ENCODE results near the gene SNAP23. TPM values are rescaled to one million over a fixed set of nuclear protein-coding genes. Genes with fewer than 3 reads are reported as not detected.

Gene SNAP23
- total RNA-seq, 1 experiment from 2014 or later, result 63.2 TPM

DNA sequence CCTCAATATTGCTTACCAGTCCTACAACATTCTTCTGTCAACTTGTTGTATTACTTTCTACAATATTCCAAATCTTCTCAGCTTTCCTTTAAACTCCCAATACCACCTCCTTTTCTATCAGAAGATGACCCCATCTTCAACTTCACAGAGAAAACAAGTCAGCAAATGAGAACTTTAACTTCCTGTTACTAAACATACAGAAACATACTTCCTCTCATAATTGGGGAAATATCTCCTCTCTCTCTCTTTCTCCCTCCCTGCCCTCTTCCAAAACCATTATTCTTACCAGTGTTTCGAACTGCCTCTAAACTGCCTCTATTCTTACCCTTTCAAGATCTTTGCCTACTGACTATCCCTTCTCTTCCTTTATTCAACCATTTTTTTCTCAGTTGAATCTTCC is 1.8 kb upstream of the SNAP23 start:
- no peak overlapping the region for H4K8ac ChIP-seq (replicated peaks; ENCODE audit: insufficient read length, low read depth, low read length)
- H3K9me3 Mint-ChIP-seq, result no peaks in the 10 kb centered on the region; a peak in 1 of 5 replicates
- H3K4me1 Mint-ChIP-seq, result peaks cover 16 to 31% of the 10 kb centered on the region in 2 experiments
- no peak overlapping the region for H4K5ac ChIP-seq (ENCODE audit: insufficient read length, low read depth, low read length)
- H4K20me1 ChIP-seq (ENCODE audit: control insufficient read depth, insufficient read depth, insufficient read length), result no peaks in the 10 kb centered on the region
- no peak overlapping the region for H2BK12ac ChIP-seq (ENCODE audit: insufficient read length, low read depth, low read length)
- peaks cover 6% of the 10 kb centered on the region; the same call in 1 of the 2 replicates for H3K79me2 ChIP-seq (ENCODE audit: insufficient read depth, low read length)
- no peak overlapping the region for H3T11ph ChIP-seq (ENCODE audit: low read length)
- H2BK5ac ChIP-seq (ENCODE audit: insufficient read length, low read length), result no peak overlapping the region
- no peak overlapping the region for H2BK15ac ChIP-seq (ENCODE audit: low read depth, low read length)
- no peak overlapping the region for H3K4me2 ChIP-seq (ENCODE audit: insufficient read depth, insufficient read length, low read length)
- no peak overlapping the region for H2BK120ac ChIP-seq (ENCODE audit: low read depth, low read length, poor library complexity, severe bottlenecking)
- H3K4ac ChIP-seq (ENCODE audit: low read depth, low read length), result no peak overlapping the region
- peaks cover 0 to 3% (median under 1%) of the 10 kb centered on the region in 3 experiments; a peak in 2 of 7 replicates for H3K36me3 Mint-ChIP-seq (ENCODE audit: insufficient read depth in 1 of 3, low read depth in 3 of 3)
- no peak overlapping the region for H2AFZ ChIP-seq (ENCODE audit: low read length)
- H3K9me3 ChIP-seq (ENCODE audit: control insufficient read depth, low read depth, low read length), result no peaks in the 10 kb centered on the region
- peaks cover 16% of the 10 kb centered on the region for H3K79me1 ChIP-seq (ENCODE audit: insufficient read depth, low read depth, low read length, poor library complexity, severe bottlenecking)
- DNase-seq, result no peak
- no peak overlapping the region for H3K14ac ChIP-seq (ENCODE audit: insufficient read depth, low read length)
- H3K23me2 ChIP-seq (ENCODE audit: insufficient read length, low read depth, low read length, poor library complexity, severe bottlenecking), result peaks cover 15% of the 10 kb centered on the region
- TF ChIP-seq, protein P1, sequence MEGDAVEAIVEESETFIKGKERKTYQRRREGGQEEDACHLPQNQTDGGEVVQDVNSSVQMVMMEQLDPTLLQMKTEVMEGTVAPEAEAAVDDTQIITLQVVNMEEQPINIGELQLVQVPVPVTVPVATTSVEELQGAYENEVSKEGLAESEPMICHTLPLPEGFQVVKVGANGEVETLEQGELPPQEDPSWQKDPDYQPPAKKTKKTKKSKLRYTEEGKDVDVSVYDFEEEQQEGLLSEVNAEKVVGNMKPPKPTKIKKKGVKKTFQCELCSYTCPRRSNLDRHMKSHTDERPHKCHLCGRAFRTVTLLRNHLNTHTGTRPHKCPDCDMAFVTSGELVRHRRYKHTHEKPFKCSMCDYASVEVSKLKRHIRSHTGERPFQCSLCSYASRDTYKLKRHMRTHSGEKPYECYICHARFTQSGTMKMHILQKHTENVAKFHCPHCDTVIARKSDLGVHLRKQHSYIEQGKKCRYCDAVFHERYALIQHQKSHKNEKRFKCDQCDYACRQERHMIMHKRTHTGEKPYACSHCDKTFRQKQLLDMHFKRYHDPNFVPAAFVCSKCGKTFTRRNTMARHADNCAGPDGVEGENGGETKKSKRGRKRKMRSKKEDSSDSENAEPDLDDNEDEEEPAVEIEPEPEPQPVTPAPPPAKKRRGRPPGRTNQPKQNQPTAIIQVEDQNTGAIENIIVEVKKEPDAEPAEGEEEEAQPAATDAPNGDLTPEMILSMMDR (conservative IDR thresholded peaks at IDR 0.05), result no peak
- H3K27ac ChIP-seq (ENCODE audit: insufficient read length, low read depth, low read length), result no peak overlapping the region
- peak overlapping the region; percentile 24 for H2AK5ac ChIP-seq (ENCODE audit: insufficient read length, low read length)
- no CpG with 5 or more reads among the region's 1 CpG for WGBS (ENCODE audit: extremely low coverage, insufficient read length, low lambda C conversion rate)
- 0 out of 2 replicates have a peak, but pooled peaks cover 3% of the 10 kb centered on the region for H3K4me1 ChIP-seq (ENCODE audit: insufficient read depth, low read length)
- H3K27me3 ChIP-seq (ENCODE audit: insufficient read depth, low read length), result no peaks in the 10 kb centered on the region
- H3K27ac Mint-ChIP-seq, result no peak overlapping the region
- H3K56ac ChIP-seq (ENCODE audit: insufficient read length, low read depth, low read length), result no peak overlapping the region
- no peak overlapping the region for H3K18ac ChIP-seq (ENCODE audit: insufficient read length, low read depth, low read length)
- no peak overlapping the region for H2BK20ac ChIP-seq (ENCODE audit: low read depth, low read length, poor library complexity, severe bottlenecking)
- H4K91ac ChIP-seq (ENCODE audit: insufficient read length, low read depth, low read length), result no peak overlapping the region
- no peak overlapping the region for H3K9ac ChIP-seq (ENCODE audit: extremely low read depth, insufficient read length, low read length)
- H3K27me3 Mint-ChIP-seq (ENCODE audit: low read depth), result no peaks in the 10 kb centered on the region
- H3K4me3 Mint-ChIP-seq, result no peak overlapping the region
- no peak overlapping the region for H3K23ac ChIP-seq (ENCODE audit: insufficient read length, low read depth, low read length)
